ENCODE results near the gene RNF213. TPM values are rescaled to one million over a fixed set of nuclear protein-coding genes. Genes with fewer than 3 reads are reported as not detected.

RNF213 gene
- total and polyA plus RNA-seq, 2 of the 8 experiments (the other 6 are each of a cell fraction or from before 2014, with no cell fraction given), result 33.8 to 62.8 TPM

GRCh38 chr17:80286638-80286960 lies 25.9 kb downstream of the RNF213 start (continued):
- TF ChIP-seq EP300 (IDR thresholded peaks at IDR 0.05; ENCODE audit: borderline replicate concordance in 1 of 2, low read depth in 2 of 2, low read length in 2 of 2) (no peak), CBX8 (IDR thresholded peaks at IDR 0.05; ENCODE audit: borderline replicate concordance, low read depth, low read length) (no peak)

All from H1 (cell line).